SK-N-SH (cell line): ENCODE data around the gene FAM120A. TPM values are rescaled to one million over a fixed set of nuclear protein-coding genes. Genes with fewer than 3 reads are reported as not detected.

Source experiments
- CTCF ChIA-PET: fragments of 300-600, 350-600 bp; formaldehyde crosslinking; extraction: SDS; loops from one replicate; lab custom pipeline; 2021; lab: Yijun Ruan, JAX
- POLR2A ChIA-PET: fragments of 350-600 bp; sonication (Branson Sonifier 250); formaldehyde crosslinking; extraction: SDS; loops from one replicate; lab custom pipeline; 2020; ENCODE audit warnings: antibody characterized with exemption, inconsistent platforms; lab: Yijun Ruan, JAX
- DNase-seq: peaks from one replicate; pipeline ENCODE4 v3.0.0; 2012
- H2AFZ ChIP-seq: fragments of 200-600 bp; sonication (generic); 2 replicates; pipeline ENCODE4 v1.8.1; 2016; ENCODE audit warnings: antibody characterized with exemption, mild to moderate bottlenecking, low read depth
- H3F3A ChIP-seq: fragments of 200-600 bp; sonication (generic); replicated peaks from 2 replicates; pipeline ENCODE3; 2016; ENCODE audit warnings: antibody characterized with exemption, mild to moderate bottlenecking; ENCODE audit not compliant: insufficient read depth
- H3K27ac ChIP-seq, 2 experiments: fragments of 200-500 bp in 1 of 2; fragments of 200-600 bp in 1 of 2; sonication (Bioruptor generic) in 1 of 2; sonication (generic), shearing (Covaris generic) in 1 of 2; 2 replicates each; pipeline versions ENCODE4 v1.5.1 to v1.6.1; 2014 to 2016; ENCODE audit warnings: low read depth in 2 of 2, inconsistent platforms in 1 of 2, low read length in 1 of 2, mild to moderate bottlenecking in 1 of 2, mixed read lengths in 1 of 2
- H3K27me3 ChIP-seq: fragments of 200-600 bp; sonication (generic), shearing (Covaris generic); 2 replicates; pipeline ENCODE4 v1.6.1; 2016; ENCODE audit warnings: mixed run types; ENCODE audit not compliant: insufficient read depth
- H3K36me3 ChIP-seq, 2 experiments: fragments of 200-500 bp in 1 of 2; fragments of 200-600 bp in 1 of 2; sonication (Bioruptor generic) in 1 of 2; sonication (generic) in 1 of 2; replicated peaks in 1 of 2; 2 replicates each; pipeline versions ENCODE3 to v1.5.1; 2014 to 2016; ENCODE audit warnings: low read length in 1 of 2, mild to moderate bottlenecking in 1 of 2; ENCODE audit not compliant: insufficient read depth in 2 of 2, control insufficient read depth in 1 of 2
- H3K4me1 ChIP-seq, 2 experiments: fragments of 200-500 bp in 1 of 2; fragments of 200-600 bp in 1 of 2; sonication (Bioruptor generic) in 1 of 2; sonication (generic), shearing (Covaris generic) in 1 of 2; 2 replicates each; pipeline versions ENCODE4 v1.5.1 to v1.6.1; 2014 to 2016; ENCODE audit warnings: low read depth in 1 of 2, low read length in 1 of 2, mixed run types in 1 of 2; ENCODE audit not compliant: insufficient read depth in 2 of 2, control insufficient read depth in 1 of 2
- H3K4me2 ChIP-seq: fragments of 200-600 bp; sonication (generic), shearing (Covaris generic); 2 replicates; pipeline ENCODE4 v1.6.1; 2017; ENCODE audit warnings: mixed run types
- H3K4me3 ChIP-seq, 2 experiments: fragments of 200-500 bp in 1 of 2; fragments of 200-600 bp in 1 of 2; sonication (Bioruptor generic) in 1 of 2; sonication (generic), shearing (Covaris generic) in 1 of 2; 2 replicates each; pipeline versions ENCODE4 v1.5.1 to v1.8.1; 2014 to 2016; ENCODE audit warnings: low read depth in 2 of 2, inconsistent platforms in 1 of 2, low read length in 1 of 2, mild to moderate bottlenecking in 1 of 2, mixed read lengths in 1 of 2, moderate library complexity in 1 of 2
- H3K79me2 ChIP-seq: fragments of 200-600 bp; sonication (generic); 2 replicates; pipeline ENCODE4 v1.8.1; 2017; ENCODE audit warnings: mild to moderate bottlenecking; ENCODE audit not compliant: insufficient read depth
- H3K9ac ChIP-seq: fragments of 200-600 bp; sonication (generic); 2 replicates; pipeline ENCODE4 v1.6.1; 2017; ENCODE audit warnings: mixed run types
- H3K9me2 ChIP-seq: fragments of 200-600 bp; sonication (generic); 2 replicates; pipeline ENCODE4 v1.6.1; 2017; ENCODE audit warnings: mixed run types
- H3K9me3 ChIP-seq: fragments of 200-600 bp; sonication (generic); 2 replicates; pipeline ENCODE4 v1.6.1; 2017; ENCODE audit warnings: mixed run types, mild to moderate bottlenecking, moderate library complexity
- H4K20me1 ChIP-seq: fragments of 200-600 bp; sonication (generic); 2 replicates; pipeline ENCODE4 v1.6.1; 2017; ENCODE audit warnings: mild to moderate bottlenecking, mixed run types; ENCODE audit not compliant: insufficient read depth
- CHD2 ChIP-seq: fragments of 150-350 bp; IDR thresholded peaks from 2 replicates; pipeline ENCODE4 v1.6.1; 2018; ENCODE audit warnings: low read length; ENCODE audit not compliant: partially characterized antibody
- EZH2phosphoT487 ChIP-seq: fragments of 200-600 bp; sonication (generic); IDR thresholded peaks from 2 replicates; pipeline ENCODE4 v1.6.1; 2017; ENCODE audit warnings: low read depth, mixed run types, mild to moderate bottlenecking, antibody characterized with exemption, moderate library complexity, borderline replicate concordance
- GATA2 ChIP-seq: sonication (generic); formaldehyde crosslinking; IDR thresholded peaks from 2 replicates; pipeline ENCODE4 v1.5.0; 2020; ENCODE audit warnings: mild to moderate bottlenecking, missing genetic modification reagents
- JUND ChIP-seq: IDR thresholded peaks from 2 replicates; pipeline ENCODE4 v1.4.0; 2012
- MEF2A ChIP-seq: IDR thresholded peaks from 2 replicates; pipeline ENCODE4 v1.4.0; 2012; ENCODE audit warnings: low read depth, borderline replicate concordance
- PBX3 ChIP-seq: IDR thresholded peaks from 2 replicates; pipeline ENCODE4; 2012
- RAD21 ChIP-seq: IDR thresholded peaks from 2 replicates; pipeline ENCODE4 v1.6.1; 2012; ENCODE audit warnings: mild to moderate bottlenecking, low read length
- RCOR1 ChIP-seq: fragments of 150-350 bp; IDR thresholded peaks from 2 replicates; pipeline ENCODE4 v1.6.1; 2017; ENCODE audit warnings: antibody characterized with exemption, low read length
- SMC3 ChIP-seq: IDR thresholded peaks from 2 replicates; pipeline ENCODE4 v1.6.1; 2012; ENCODE audit warnings: low read depth, low read length, improper control_type of control experiment
- TEAD4 ChIP-seq: IDR thresholded peaks from 2 replicates; pipeline ENCODE4 v1.4.0; 2012; ENCODE audit warnings: mild to moderate bottlenecking, borderline replicate concordance; ENCODE audit not compliant: insufficient read depth
- USF1 ChIP-seq: IDR thresholded peaks from 2 replicates; pipeline ENCODE4 v1.4.0; 2012; ENCODE audit warnings: low read depth, borderline replicate concordance
- ZBTB33 ChIP-seq: IDR thresholded peaks from 2 replicates; pipeline ENCODE4 v1.4.0; 2012; ENCODE audit warnings: low read depth, borderline replicate concordance
- whole genome bisulfite sequencing: methylation state at CpG from one replicate; pipeline ENCODE4 v1.1.6; 2017; ENCODE audit warnings: low lambda C conversion rate; 5-methylcytosine and 5-hydroxymethylcytosine counted together
- polyA plus RNA-seq, 3 experiments: library from polyadenylated mRNA; depleted of rRNA; stranded (reverse); fragments of >200 nt; gene quantifications; 2 replicates each; pipeline ENCODE4 v1.2.3, GENCODE V29; 2012
- TF ChIP-seq, protein P1 (sequence below): IDR thresholded peaks from 2 replicates; pipeline ENCODE4 v1.6.1; 2012; ENCODE audit warnings: mild to moderate bottlenecking, low read depth, low read length, moderate library complexity

FAM120A gene
- polyA plus RNA-seq, 1 of the 3 experiments (the other 2 are of a cell fraction), result 58.6 TPM

DNA sequence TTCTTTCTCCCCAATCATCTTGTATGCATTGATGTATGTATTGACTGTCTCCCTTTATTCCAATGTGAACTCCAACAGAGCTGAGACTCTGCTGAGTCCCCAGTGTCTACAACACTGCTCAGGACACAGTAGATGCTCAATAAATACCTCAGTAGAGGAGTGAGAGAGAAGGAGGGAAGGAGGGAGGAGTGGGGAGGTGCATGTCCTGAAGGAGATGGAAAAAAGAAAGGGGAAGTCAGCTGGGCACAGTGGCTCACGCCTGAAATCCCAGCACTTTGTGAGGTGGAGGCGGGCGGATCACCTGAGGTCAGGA, 122.0 kb downstream of the FAM120A start:
- Histone ChIP-seq H3K9me2 (no peaks in the 10 kb centered on the region), H3K9me3 (peaks cover 13% of the 10 kb centered on the region), H4K20me1 (no peaks in the 10 kb centered on the region; the same call in 1 of the 2 replicates)
- CTCF ChIA-PET, result interaction anchor here (1.0 to 1.5 kb wide), 3 partner anchors 8 to 14 kb away, joined by 3 to 4 read pairs (median 4); no protein-coding TSS in a partner anchor
- TF ChIP-seq SMC3 (no peak), CHD2 (no peak), EZH2phosphoT487 (no peak), PBX3 (no peak), USF1 (no peak), GATA2 (no peak), TEAD4 (no peak), RAD21 (no peak), ZBTB33 (no peak), RCOR1 (no peak), MEF2A (no peak), JUND (no peak)
- TF ChIP-seq, protein P1, sequence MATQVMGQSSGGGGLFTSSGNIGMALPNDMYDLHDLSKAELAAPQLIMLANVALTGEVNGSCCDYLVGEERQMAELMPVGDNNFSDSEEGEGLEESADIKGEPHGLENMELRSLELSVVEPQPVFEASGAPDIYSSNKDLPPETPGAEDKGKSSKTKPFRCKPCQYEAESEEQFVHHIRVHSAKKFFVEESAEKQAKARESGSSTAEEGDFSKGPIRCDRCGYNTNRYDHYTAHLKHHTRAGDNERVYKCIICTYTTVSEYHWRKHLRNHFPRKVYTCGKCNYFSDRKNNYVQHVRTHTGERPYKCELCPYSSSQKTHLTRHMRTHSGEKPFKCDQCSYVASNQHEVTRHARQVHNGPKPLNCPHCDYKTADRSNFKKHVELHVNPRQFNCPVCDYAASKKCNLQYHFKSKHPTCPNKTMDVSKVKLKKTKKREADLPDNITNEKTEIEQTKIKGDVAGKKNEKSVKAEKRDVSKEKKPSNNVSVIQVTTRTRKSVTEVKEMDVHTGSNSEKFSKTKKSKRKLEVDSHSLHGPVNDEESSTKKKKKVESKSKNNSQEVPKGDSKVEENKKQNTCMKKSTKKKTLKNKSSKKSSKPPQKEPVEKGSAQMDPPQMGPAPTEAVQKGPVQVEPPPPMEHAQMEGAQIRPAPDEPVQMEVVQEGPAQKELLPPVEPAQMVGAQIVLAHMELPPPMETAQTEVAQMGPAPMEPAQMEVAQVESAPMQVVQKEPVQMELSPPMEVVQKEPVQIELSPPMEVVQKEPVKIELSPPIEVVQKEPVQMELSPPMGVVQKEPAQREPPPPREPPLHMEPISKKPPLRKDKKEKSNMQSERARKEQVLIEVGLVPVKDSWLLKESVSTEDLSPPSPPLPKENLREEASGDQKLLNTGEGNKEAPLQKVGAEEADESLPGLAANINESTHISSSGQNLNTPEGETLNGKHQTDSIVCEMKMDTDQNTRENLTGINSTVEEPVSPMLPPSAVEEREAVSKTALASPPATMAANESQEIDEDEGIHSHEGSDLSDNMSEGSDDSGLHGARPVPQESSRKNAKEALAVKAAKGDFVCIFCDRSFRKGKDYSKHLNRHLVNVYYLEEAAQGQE, result no peak
- TF ChIP-seq, all 33 proteins: peak for 0
- peaks cover 0 to 18% of the 10 kb centered on the region in 2 experiments; a peak in 3 of 4 replicates for H3K4me1 ChIP-seq
- H3K4me3 ChIP-seq, result no peak overlapping the region
- 96% methylated on average over 3 of the region's 3 CpGs for WGBS
- no peak overlapping the region for H3K27ac ChIP-seq
- POLR2A ChIA-PET, result no interaction called here
- H3K36me3 ChIP-seq, result peaks cover 0 to 14% of the 10 kb centered on the region in 2 experiments
- no peak overlapping the region for H3K9ac ChIP-seq
- no peak overlapping the region for H2AFZ ChIP-seq
- no peak overlapping the region for H3K4me2 ChIP-seq
- no peak for DNase-seq
- no peaks in the 10 kb centered on the region for H3K27me3 ChIP-seq
- H3K79me2 ChIP-seq, result peaks cover 28% of the 10 kb centered on the region; the same call in 1 of the 2 replicates
- H3F3A ChIP-seq, result no peaks in the 10 kb centered on the region
